ENCODE results near the gene NACC2.
A peak's percentile ranks its signal among the peaks of the same experiment; 100 is the strongest.

The NACC2 gene

DNA sequence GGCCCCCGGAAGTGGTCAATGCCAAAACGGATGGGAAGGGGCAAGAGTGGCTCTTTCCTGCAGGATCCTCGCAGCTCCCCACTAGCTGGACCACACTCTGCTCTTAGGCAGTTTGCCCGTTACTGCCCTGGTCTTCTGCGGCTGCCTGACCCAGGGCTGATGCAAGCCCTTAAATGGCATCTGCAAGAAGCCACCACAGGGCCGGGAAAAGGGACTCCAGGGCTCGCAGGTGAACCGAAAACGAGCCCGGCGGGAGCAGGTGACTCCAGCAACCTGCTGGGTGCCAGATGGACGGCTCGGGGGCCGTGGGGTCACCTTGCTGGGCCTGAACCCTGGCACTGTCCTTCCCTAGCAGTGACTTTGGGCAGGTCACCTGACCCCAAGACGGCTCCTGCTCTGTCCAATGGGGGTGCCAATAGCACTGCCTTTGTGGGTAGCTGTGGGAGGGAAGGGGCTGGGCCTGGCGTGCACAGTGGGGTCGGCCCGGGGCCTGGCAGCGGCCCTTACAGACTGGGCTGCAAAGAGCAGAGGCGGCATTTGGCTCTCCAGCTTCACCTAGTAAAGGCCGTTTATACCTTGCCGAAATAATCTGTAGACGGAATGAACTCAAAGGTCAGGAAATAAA, 22.3 kb upstream of the NACC2 start:
- Histone ChIP-seq H3K27me3 (ENCODE audit: insufficient read depth, low read length) (no peaks in the 10 kb centered on the region), H3K79me2 (ENCODE audit: control insufficient read depth, insufficient read depth, low read length, unreplicated experiment) (peaks cover 14% of the 10 kb centered on the region), H3K27ac (ENCODE audit: low read depth, low read length) (peak overlapping the region; percentile 33; the same call in 1 of the 2 replicates), H3K4me1 (ENCODE audit: control insufficient read depth, insufficient read depth, low read length, unreplicated experiment) (peaks cover 5% of the 10 kb centered on the region), H3K4me3 (ENCODE audit: low read depth, low read length) (peak overlapping the region; percentile 78), H2AFZ (ENCODE audit: low read length, unreplicated experiment) (no peak overlapping the region), H3K36me3 (ENCODE audit: insufficient read depth, low read length) (no peaks in the 10 kb centered on the region)

DNA sequence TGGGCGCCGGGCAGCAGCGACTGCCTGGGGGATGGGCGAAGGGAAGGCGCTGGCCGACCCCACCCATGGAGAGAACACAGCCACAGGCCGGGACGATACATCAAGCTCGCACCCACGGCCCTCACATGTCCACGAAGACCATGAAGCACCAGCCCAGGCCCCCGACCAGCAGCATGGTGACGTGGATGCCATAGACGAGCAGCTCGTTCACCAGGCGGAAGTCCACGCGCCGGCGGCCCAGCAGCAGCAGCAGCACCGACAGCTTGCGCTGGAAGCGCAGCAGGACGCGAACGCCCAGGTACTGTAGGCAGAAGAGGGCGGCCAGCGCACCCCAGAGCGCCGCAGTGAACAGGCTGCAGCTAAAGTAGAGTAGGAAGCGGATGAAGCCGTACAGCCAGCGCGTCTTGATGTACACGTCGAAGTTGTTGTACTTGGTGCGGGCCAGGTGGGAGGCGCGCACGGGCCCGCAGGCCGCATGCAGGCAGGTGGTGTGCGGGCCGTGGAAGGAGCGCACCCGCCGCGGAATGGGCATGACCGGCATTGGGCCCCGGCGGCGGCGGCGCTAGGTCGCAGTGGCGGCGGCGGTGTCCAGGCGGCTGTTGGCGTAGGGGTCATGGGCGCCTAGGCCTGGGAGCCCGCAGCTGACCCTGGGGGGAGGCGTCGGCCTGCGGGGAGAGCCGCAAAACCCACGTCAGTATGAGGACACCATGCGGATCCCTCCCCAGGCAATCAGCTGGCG, 21.4 kb upstream of the NACC2 start:
- Histone ChIP-seq H3K4me3 (ENCODE audit: low read depth, low read length) (no peak overlapping the region; the same call in 1 of the 2 replicates), H3K4me1 (ENCODE audit: control insufficient read depth, insufficient read depth, low read length, unreplicated experiment) (peaks cover 5% of the 10 kb centered on the region), H2AFZ (ENCODE audit: low read length, unreplicated experiment) (no peak overlapping the region), H3K36me3 (ENCODE audit: insufficient read depth, low read length) (no peaks in the 10 kb centered on the region), H3K27ac (ENCODE audit: low read depth, low read length) (no peak overlapping the region), H3K27me3 (ENCODE audit: insufficient read depth, low read length) (no peaks in the 10 kb centered on the region), H3K79me2 (ENCODE audit: control insufficient read depth, insufficient read depth, low read length, unreplicated experiment) (peaks cover 14% of the 10 kb centered on the region)

DNA sequence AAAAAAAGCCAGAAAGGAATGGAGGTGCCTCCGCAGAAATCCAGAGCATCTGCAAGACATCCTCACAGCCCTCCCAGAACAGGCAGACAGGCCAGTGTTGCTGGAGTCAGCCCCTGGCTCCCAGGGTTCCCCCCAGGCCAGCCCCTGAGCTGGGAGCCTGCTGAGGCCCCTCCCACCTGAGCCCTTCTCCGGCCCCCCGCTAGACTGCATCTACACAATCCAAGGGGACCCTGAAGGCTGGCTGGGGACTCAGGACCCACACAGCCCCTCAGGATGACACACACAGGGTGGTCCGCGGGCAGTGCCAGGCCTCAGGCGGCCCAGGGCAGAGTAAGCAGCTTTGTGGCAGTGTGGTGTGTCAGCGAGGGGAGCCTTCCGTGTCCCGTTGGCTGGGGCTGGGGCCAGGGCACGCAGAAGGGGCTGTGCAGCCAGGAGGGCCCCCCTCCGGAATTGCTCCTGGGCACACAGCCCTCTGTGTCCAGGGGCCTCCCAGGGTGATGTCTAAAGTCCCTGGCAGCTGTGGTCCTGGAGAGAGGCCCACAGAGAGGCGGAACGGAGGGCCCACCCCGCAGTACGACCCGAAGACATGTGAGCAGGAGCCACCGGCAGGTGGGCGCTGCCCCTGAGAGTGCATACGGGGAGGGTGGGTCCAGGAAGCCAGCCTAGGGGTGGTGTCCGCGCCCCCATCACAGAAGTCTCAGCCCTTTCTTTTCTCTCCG, 20.7 kb upstream of the NACC2 start:
- Histone ChIP-seq H3K79me2 (ENCODE audit: control insufficient read depth, insufficient read depth, low read length, unreplicated experiment) (peaks cover 14% of the 10 kb centered on the region), H3K27me3 (ENCODE audit: insufficient read depth, low read length) (no peaks in the 10 kb centered on the region), H2AFZ (ENCODE audit: low read length, unreplicated experiment) (no peak overlapping the region), H3K4me1 (ENCODE audit: control insufficient read depth, insufficient read depth, low read length, unreplicated experiment) (peaks cover 6% of the 10 kb centered on the region), H3K36me3 (ENCODE audit: insufficient read depth, low read length) (no peaks in the 10 kb centered on the region), H3K27ac (ENCODE audit: low read depth, low read length) (no peak overlapping the region), H3K4me3 (ENCODE audit: low read depth, low read length) (no peak overlapping the region)

DNA sequence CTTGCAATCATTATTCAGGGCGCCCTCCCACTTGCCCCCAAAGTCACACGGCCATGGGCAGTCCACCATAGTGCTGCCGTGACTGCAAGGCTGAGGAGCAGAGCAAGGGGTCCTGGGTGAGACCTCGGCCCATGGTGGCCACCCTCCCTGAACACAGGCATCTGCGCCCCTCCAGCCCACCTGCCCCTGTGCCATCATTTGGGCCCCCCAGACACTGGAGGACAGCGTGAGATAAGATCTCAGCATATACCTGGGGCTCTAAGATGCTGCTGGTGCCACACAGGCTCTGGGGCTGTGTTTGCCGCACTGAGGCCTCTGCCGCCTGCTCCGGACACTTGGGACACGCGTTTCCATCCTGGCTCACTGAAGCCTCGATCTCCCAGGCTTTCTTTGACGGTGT, 20.1 kb upstream of the NACC2 start:
- Histone ChIP-seq H3K27ac (ENCODE audit: low read depth, low read length) (no peak overlapping the region), H3K4me1 (ENCODE audit: control insufficient read depth, insufficient read depth, low read length, unreplicated experiment) (peaks cover 12% of the 10 kb centered on the region)

DNA sequence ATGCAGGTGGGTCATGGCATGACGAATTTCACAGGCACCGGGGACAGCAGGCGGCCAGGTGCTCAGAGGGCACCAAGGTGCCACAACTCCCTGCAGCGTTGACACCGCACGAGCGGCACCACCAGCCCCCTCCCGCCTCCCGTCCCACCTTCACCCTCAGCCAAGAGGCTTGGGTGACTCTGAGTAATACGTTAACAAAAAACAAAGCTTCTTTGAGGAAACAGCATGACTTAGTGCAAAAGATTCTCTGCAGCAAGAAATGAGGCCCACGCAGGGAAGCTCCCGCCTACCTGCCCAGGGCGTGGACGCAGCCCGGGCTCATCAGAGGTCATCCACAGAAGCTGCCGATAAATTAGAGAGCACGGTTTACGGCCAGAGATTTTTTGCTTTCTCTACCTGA, 19.5 kb upstream of the NACC2 start:
- Histone ChIP-seq H3K4me3 (ENCODE audit: low read depth, low read length) (no peak overlapping the region), H2AFZ (ENCODE audit: low read length, unreplicated experiment) (no peak overlapping the region), H3K36me3 (ENCODE audit: insufficient read depth, low read length) (no peaks in the 10 kb centered on the region), H3K79me2 (ENCODE audit: control insufficient read depth, insufficient read depth, low read length, unreplicated experiment) (peaks cover 14% of the 10 kb centered on the region), H3K27ac (ENCODE audit: low read depth, low read length) (no peak overlapping the region), H3K4me1 (ENCODE audit: control insufficient read depth, insufficient read depth, low read length, unreplicated experiment) (peaks cover 15% of the 10 kb centered on the region), H3K27me3 (ENCODE audit: insufficient read depth, low read length) (no peaks in the 10 kb centered on the region)

More for the DNA sequence above, 20.1 kb upstream of the NACC2 start:
- Histone ChIP-seq H3K4me3 (ENCODE audit: low read depth, low read length) (no peak overlapping the region), H3K27me3 (ENCODE audit: insufficient read depth, low read length) (no peaks in the 10 kb centered on the region), H2AFZ (ENCODE audit: low read length, unreplicated experiment) (no peak overlapping the region), H3K36me3 (ENCODE audit: insufficient read depth, low read length) (no peaks in the 10 kb centered on the region), H3K79me2 (ENCODE audit: control insufficient read depth, insufficient read depth, low read length, unreplicated experiment) (peaks cover 14% of the 10 kb centered on the region)

DNA sequence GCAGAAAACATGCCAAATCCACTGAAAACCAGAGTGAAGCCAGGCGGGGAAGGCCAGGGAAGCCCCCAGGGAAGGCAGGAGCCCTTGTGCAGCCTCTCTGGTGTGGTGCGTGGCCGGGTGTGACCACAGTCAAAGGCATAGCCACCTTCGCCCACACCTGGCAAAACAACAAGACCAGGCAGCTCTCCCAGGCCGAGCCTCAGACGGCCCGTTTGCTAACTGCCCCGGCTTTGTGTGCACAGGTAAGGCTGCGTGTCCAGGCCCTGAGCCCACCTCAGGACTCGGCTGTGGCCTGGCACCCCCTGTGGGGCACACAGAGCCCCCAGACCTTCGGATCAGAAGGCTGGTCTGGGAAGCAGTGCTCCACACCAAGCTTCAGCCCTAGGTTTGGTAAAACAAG, 17.5 kb upstream of the NACC2 start:
- Histone ChIP-seq H3K4me3 (ENCODE audit: low read depth, low read length) (no peak overlapping the region), H3K79me2 (ENCODE audit: control insufficient read depth, insufficient read depth, low read length, unreplicated experiment) (peaks cover 8% of the 10 kb centered on the region), H3K27me3 (ENCODE audit: insufficient read depth, low read length) (no peaks in the 10 kb centered on the region), H3K27ac (ENCODE audit: low read depth, low read length) (no peak overlapping the region), H3K4me1 (ENCODE audit: control insufficient read depth, insufficient read depth, low read length, unreplicated experiment) (peaks cover 20% of the 10 kb centered on the region), H3K36me3 (ENCODE audit: insufficient read depth, low read length) (no peaks in the 10 kb centered on the region), H2AFZ (ENCODE audit: low read length, unreplicated experiment) (no peak overlapping the region)

DNA sequence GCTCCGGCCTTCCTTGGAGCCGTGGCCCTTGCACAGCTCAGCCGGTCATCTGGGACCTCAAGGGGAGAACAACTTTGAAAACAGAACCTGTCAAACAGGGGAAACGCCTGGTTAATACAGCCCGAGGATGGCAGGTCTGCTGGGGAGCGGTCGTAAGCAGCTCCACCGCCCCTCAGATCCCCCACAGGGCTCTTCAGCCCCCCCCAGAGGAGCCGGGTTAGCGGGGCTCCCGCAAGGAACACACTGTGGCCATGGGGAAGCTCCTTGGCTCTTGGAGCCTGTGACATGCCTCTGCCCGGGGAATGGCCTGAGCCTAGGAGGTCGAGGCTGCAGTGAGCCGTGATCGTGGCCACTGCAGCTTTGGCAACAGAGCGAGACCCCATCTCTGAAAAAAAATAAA, 16.8 kb upstream of the NACC2 start:
- H3K27ac ChIP-seq (ENCODE audit: low read depth, low read length) = no peak overlapping the region
- H3K27me3 ChIP-seq (ENCODE audit: insufficient read depth, low read length) = no peaks in the 10 kb centered on the region
- peaks cover 1% of the 10 kb centered on the region for H3K79me2 ChIP-seq (ENCODE audit: control insufficient read depth, insufficient read depth, low read length, unreplicated experiment)
- H3K4me1 ChIP-seq (ENCODE audit: control insufficient read depth, insufficient read depth, low read length, unreplicated experiment) = peaks cover 15% of the 10 kb centered on the region
- H3K4me3 ChIP-seq (ENCODE audit: low read depth, low read length) = no peak overlapping the region
- no peak overlapping the region for H2AFZ ChIP-seq (ENCODE audit: low read length, unreplicated experiment)
- no peaks in the 10 kb centered on the region for H3K36me3 ChIP-seq (ENCODE audit: insufficient read depth, low read length)

DNA sequence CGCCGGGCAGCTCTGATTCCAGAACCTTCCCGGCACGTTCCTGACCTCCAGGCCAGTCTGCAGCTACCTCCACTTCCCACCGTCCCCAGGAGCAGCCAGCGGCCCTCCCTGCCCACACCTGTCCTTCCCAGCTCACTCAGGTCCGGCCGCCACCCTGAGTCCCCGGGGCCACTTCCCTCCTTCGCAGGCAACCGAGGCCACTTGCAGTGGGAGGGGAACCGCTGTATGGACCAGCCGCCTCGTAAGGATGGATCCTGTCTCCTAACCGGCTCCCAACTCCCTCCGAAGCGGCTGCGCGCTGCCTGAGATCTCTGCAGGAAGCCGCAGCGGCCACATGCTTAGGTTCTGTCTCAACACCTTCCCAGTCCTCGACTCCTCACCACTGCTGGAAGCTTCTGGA, 16.1 kb upstream of the NACC2 start:
- Histone ChIP-seq H3K27me3 (ENCODE audit: insufficient read depth, low read length) (no peaks in the 10 kb centered on the region), H3K4me1 (ENCODE audit: control insufficient read depth, insufficient read depth, low read length, unreplicated experiment) (peaks cover 15% of the 10 kb centered on the region), H2AFZ (ENCODE audit: low read length, unreplicated experiment) (no peak overlapping the region), H3K27ac (ENCODE audit: low read depth, low read length) (no peak overlapping the region), H3K4me3 (ENCODE audit: low read depth, low read length) (no peak overlapping the region), H3K79me2 (ENCODE audit: control insufficient read depth, insufficient read depth, low read length, unreplicated experiment) (no peaks in the 10 kb centered on the region), H3K36me3 (ENCODE audit: insufficient read depth, low read length) (no peaks in the 10 kb centered on the region)

DNA sequence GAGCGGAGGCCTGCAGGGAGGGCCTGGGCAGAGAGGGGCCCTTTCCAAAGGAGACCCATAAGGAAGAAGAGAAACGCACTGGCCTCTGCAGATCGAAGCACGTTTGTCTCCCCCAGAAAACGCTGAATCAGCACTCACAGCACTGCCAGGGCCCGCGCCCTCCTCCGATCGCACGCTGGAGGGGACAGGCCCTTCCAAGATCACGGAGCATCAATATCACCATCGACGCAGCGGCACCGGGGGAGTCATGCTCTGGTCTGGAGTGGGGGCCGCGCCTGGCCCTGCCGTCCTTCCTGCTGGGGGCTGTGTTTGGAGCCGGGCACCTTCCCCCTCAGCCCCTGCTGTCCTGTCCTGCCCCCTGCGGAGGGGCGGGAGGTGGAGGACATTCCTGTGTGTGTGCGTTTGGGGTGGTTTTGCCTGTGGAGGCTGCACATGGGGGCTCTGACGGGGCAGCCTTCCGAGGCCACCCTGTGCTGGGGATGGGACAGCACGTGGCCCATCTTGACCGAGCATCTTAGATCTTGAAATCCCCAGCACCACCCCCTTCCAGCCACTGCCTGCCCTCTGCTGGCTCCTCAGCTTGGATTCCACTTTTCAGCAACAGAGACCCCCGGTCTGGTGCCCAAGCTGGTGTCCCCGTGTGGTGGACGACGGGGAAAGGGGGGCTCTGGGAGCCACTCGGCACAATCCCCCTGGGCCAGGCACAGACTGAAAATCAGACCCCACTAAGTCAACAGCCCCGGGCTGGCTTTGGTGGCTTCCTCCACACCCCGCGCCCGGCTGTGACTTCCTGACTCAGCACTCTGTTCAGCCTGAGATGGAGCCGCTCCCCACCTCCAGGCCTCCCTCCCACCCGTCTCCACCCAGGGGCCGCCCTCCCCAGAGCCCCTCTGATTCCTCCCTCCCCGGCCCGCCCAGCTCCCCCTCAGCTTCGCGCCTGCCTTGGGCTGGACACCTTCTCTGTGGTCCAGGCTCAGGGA, 15.3 kb upstream of the NACC2 start:
- H2AFZ ChIP-seq (ENCODE audit: low read length, unreplicated experiment) = no peak overlapping the region

More for the DNA sequence above, 15.3 kb upstream of the NACC2 start:
- no peaks in the 10 kb centered on the region for H3K79me2 ChIP-seq (ENCODE audit: control insufficient read depth, insufficient read depth, low read length, unreplicated experiment)
- no peak overlapping the region for H3K27ac ChIP-seq (ENCODE audit: low read depth, low read length)
- H3K4me3 ChIP-seq (ENCODE audit: low read depth, low read length) = peak overlapping the region; percentile 53
- H3K27me3 ChIP-seq (ENCODE audit: insufficient read depth, low read length) = no peaks in the 10 kb centered on the region
- no peaks in the 10 kb centered on the region for H3K36me3 ChIP-seq (ENCODE audit: insufficient read depth, low read length)
- peaks cover 21% of the 10 kb centered on the region for H3K4me1 ChIP-seq (ENCODE audit: control insufficient read depth, insufficient read depth, low read length, unreplicated experiment)
